HUES6 (cell line): ENCODE data around the gene ABCA4.

Experiments used
- H3K27ac ChIP-seq: 2 replicates; pipeline ENCODE4 v1.7.0; 2013; ENCODE audit warnings: low read depth, mild to moderate bottlenecking, low read length, inconsistent platforms
- H3K27me3 ChIP-seq: 2 replicates; pipeline ENCODE4 v1.6.1; 2013; ENCODE audit warnings: low read length; ENCODE audit not compliant: control insufficient read depth, insufficient read depth
- H3K36me3 ChIP-seq: 2 replicates; pipeline ENCODE4 v1.6.1; 2013; ENCODE audit warnings: low read length; ENCODE audit not compliant: control insufficient read depth, insufficient read depth
- H3K4me1 ChIP-seq: 2 replicates; pipeline ENCODE4 v1.6.1; 2013; ENCODE audit warnings: low read length; ENCODE audit not compliant: control insufficient read depth, insufficient read depth
- H3K4me3 ChIP-seq: 2 replicates; pipeline ENCODE4 v1.5.1; 2013; ENCODE audit warnings: low read depth, low read length
- H3K9ac ChIP-seq: one replicate; pipeline ENCODE4 v1.6.1; 2013; ENCODE audit warnings: mild to moderate bottlenecking, low read length
- H3K9me3 ChIP-seq: 2 replicates; pipeline ENCODE4 v1.6.1; 2013; ENCODE audit warnings: low read depth, low read length; ENCODE audit not compliant: control insufficient read depth, insufficient read depth

The ABCA4 gene

DNA sequence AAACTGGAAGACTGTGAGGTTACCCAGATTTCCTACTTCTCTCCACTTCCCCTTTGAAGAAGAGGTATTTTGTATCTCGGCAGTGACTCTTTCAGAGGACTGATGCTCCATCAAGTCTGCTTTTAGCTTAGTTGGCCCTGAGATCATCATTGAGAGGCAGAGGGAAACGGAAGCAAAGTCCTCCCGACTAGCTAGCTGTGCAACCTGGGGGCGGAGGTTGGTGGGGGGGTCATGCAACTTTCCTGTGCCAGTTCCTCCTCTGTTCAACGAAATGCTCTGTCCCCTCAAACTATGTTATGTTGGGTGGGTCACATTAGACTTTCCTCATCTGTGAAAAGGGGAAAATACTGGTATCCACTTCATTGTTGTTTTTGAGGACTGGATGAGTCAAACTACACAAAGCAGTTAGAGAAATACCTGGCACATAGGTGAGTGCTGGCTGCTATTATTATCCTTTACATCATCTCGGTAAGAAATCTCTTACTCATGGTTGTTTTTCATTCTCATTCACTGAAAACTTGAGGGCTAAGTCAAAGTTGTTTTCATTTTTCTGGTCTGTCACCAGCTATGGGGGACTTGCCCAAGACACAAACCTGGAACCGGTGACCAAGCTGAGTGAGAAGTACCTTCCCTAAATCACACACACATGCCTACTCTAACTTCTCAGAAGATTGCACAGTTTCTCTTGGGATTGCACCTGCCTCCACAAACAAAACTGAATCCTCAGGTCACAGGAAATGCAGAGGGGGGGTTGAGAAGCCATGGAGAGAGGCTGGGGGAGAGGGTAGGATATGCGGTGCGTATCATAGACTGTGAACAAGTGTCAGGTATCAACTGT, 83.3 kb downstream of the ABCA4 start:
- no peaks in the 10 kb centered on the region for H3K36me3 ChIP-seq
- H3K4me3 ChIP-seq: no peak overlapping the region
- no peak overlapping the region for H3K27ac ChIP-seq
- no peaks in the 10 kb centered on the region for H3K27me3 ChIP-seq
- H3K4me1 ChIP-seq: peaks cover 4% of the 10 kb centered on the region; the same call in 1 of the 2 replicates
- H3K9ac ChIP-seq: no peak overlapping the region
- H3K9me3 ChIP-seq: no peaks in the 10 kb centered on the region

DNA sequence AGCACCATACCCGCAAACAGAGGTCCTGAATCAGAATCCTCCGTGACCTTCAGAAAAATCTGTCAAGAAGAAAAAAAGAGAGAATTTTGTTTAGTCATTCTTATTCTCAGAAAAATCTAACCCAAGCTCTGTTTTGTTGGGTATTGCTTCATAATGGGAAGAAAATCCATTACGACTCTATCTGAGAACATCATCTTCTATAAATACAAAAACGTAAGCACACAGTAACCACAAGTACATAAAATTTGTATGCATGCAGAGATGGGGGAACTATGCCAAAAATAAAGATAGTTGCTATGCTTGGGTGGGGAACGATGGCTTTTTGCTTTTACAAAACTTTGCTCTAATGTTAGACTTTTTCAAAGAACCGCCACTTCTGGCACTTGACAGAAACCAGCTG, 84.2 kb downstream of the ABCA4 start:
- Histone ChIP-seq H3K36me3 (no peaks in the 10 kb centered on the region), H3K9ac (no peak overlapping the region), H3K4me1 (peaks cover 4% of the 10 kb centered on the region; the same call in 1 of the 2 replicates), H3K27me3 (no peaks in the 10 kb centered on the region), H3K9me3 (no peaks in the 10 kb centered on the region), H3K4me3 (no peak overlapping the region), H3K27ac (no peak overlapping the region)

DNA sequence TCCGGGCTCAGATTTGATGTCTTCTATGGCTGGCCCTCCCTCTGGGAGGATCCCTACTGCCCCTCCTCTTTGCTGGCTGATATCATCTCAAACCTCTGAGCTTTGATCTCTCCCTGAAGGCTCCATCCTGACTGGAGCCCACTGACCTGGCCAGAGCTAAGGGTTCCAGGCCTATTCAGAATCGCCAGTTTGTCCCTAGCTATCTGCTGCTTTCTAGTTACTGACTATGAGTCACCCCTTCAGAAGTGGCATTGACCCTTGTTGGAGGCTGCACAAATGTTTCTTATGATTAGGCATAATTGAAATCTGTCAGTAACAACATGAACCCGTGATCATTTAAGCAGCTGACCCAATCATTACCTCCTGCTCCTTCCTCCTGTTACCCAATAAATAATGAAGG, 87.1 kb downstream of the ABCA4 start:
- Histone ChIP-seq H3K36me3 (no peaks in the 10 kb centered on the region), H3K4me1 (no peaks in the 10 kb centered on the region)

DNA sequence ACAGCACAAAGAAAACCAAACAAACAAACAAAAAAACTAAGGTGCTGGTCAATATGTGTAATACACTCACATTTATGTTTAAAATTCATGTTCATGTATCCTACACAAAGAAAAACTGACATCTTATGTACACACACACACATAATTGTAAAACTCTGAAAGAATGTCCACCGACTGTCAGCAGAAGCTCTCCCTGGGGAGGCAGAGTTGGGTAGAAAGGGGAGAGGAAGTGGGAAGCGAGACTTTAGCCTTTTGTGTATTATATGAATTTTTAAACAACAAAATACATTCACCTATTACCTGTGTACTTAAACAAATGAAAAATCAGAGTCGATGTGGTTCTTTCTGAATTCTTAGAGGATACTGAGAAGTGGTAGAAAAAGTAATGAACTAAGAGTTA, 88.3 kb downstream of the ABCA4 start:
- H3K9me3 ChIP-seq: no peaks in the 10 kb centered on the region
- no peaks in the 10 kb centered on the region for H3K27me3 ChIP-seq
- no peaks in the 10 kb centered on the region for H3K36me3 ChIP-seq
- H3K4me1 ChIP-seq: no peaks in the 10 kb centered on the region
- H3K27ac ChIP-seq: no peak overlapping the region
- no peak overlapping the region for H3K4me3 ChIP-seq
- no peak overlapping the region for H3K9ac ChIP-seq

More for the DNA sequence above, 87.1 kb downstream of the ABCA4 start:
- H3K9ac ChIP-seq: no peak overlapping the region
- H3K4me3 ChIP-seq: no peak overlapping the region
- no peak overlapping the region for H3K27ac ChIP-seq
- no peaks in the 10 kb centered on the region for H3K27me3 ChIP-seq
- no peaks in the 10 kb centered on the region for H3K9me3 ChIP-seq

DNA sequence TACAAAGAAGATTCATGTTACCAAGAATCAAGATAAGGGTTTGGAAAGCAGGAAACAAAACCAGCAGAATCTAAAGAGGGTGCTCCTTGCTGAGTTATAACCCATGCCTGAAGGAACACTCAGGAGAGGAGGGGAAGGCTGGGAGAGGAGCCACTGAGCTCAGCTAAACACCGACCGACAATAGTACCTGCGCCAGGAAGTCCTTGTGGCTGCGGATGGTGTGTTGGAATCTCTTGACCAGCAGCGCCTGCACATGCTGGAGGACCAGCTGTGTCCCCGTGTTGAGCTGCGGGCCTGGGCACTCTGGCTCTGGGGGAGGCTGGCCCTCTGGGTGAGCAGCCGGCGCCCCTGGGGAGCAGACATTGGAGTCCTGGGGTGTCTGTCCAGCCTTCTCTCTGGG, 89.4 kb downstream of the ABCA4 start:
- H3K27me3 ChIP-seq: no peaks in the 10 kb centered on the region
- no peaks in the 10 kb centered on the region for H3K36me3 ChIP-seq
- no peak overlapping the region for H3K4me3 ChIP-seq
- H3K27ac ChIP-seq: no peak overlapping the region
- no peaks in the 10 kb centered on the region for H3K4me1 ChIP-seq
- no peaks in the 10 kb centered on the region for H3K9me3 ChIP-seq
- no peak overlapping the region for H3K9ac ChIP-seq

DNA sequence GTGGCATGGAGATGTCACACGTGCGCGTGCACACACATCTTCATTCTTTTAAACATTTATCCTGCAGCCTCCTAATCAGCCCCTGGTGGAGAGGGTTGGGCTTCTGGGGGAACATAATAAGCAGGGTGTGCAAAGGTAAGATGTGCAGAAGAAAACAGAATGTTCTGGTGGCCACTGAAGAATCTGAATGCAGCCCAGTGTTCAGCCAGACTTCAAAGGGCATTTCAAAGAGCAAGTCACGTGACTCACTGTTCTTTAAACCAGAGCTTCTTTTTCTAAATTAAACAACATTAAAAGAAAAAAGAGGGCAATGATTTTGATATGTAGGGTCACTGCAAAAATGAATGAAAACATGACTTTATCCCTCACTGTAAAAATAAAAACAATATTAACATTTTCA, 89.8 kb downstream of the ABCA4 start:
- Histone ChIP-seq H3K9ac (no peak overlapping the region), H3K9me3 (no peaks in the 10 kb centered on the region), H3K36me3 (no peaks in the 10 kb centered on the region), H3K27ac (no peak overlapping the region), H3K4me1 (no peaks in the 10 kb centered on the region), H3K4me3 (no peak overlapping the region), H3K27me3 (no peaks in the 10 kb centered on the region)

DNA sequence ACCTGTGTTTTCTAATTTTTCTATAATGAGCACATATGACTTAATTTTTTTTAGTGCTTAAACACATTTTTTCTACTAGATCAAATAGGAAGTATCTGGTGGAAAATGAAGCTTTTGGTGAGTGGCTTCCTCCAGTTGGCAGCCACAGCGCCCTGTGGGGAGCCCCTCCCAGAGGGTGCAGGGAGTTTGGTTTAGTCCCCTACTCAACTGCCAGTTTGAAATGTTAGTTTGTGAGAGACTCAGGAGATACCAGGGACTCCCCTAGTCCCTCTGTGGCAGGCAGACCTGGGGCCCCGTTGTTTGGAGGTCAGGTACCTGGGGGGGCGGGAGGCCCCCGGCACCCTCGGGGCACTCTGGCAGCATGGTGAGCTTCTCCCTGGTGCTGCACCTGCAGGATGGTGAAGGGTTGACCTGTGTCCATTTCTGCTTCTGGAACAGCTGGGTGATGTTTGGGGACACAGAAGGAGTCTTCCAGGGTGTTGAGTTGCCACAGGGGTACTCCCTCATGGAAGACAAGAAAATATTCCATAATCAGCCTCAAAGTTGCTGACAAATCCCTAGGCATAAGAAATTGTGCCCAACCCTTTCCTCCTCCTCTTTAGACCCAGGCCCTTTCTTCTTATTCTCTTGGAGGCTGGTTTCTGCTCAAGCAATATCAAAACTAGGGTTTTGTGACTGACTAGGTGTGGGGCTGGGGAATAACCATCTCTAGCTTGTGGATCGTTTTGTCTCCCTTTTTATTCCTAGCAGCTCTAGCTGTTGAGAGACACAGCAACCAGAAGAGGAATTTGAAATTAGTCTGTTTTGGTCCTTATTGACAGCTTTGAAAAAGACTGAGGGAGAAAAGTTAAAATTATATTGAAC, 91.6 kb downstream of the ABCA4 start:
- Histone ChIP-seq H3K4me1 (0 out of 2 replicates have a peak, but pooled peaks cover 3% of the 10 kb centered on the region), H3K9ac (no peak overlapping the region), H3K27ac (no peak overlapping the region), H3K4me3 (no peak overlapping the region), H3K9me3 (no peaks in the 10 kb centered on the region), H3K27me3 (no peaks in the 10 kb centered on the region), H3K36me3 (no peaks in the 10 kb centered on the region)

DNA sequence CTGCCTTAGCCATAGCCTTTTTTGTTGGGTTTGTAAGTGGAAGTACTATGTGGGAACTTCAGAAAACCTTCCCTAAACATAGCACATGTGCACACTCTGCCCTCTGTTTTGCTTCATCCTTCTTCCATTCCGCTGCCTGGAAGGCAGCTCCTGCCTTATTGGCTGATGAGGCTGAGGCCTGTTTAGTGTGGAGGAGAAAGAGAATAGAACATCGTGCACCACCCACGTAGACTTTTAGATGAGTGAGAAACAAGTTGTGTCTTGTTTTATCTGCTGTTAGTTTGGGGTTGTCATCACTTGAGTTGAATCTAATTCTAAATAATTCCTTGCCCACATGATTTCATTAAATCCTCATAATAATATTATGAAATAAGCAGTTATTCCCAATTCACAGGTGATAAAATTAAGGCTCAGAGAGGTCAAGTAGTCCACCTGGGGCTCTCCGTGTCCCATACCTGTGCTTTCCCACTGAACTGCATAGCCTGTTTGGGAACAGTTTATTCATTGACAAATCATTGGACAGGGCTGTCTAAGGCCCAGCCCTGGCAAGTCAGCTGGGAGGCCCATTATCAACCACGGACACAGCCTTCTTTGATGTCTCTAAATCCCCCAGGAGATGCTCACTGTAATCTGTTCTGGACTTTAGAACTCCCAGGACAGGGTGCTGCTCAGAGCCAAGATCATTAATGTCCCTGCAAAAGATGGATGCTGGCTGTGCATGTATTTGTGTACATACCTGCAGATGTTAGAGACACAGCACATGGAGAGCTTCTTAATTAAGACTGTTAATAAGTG, 93.0 kb downstream of the ABCA4 start:
- H3K9ac ChIP-seq: no peak overlapping the region
- no peak overlapping the region for H3K27ac ChIP-seq
- H3K4me1 ChIP-seq: 0 out of 2 replicates have a peak, but pooled peaks cover 3% of the 10 kb centered on the region
- H3K36me3 ChIP-seq: no peaks in the 10 kb centered on the region
- no peak overlapping the region for H3K4me3 ChIP-seq
- no peaks in the 10 kb centered on the region for H3K9me3 ChIP-seq
- no peaks in the 10 kb centered on the region for H3K27me3 ChIP-seq

DNA sequence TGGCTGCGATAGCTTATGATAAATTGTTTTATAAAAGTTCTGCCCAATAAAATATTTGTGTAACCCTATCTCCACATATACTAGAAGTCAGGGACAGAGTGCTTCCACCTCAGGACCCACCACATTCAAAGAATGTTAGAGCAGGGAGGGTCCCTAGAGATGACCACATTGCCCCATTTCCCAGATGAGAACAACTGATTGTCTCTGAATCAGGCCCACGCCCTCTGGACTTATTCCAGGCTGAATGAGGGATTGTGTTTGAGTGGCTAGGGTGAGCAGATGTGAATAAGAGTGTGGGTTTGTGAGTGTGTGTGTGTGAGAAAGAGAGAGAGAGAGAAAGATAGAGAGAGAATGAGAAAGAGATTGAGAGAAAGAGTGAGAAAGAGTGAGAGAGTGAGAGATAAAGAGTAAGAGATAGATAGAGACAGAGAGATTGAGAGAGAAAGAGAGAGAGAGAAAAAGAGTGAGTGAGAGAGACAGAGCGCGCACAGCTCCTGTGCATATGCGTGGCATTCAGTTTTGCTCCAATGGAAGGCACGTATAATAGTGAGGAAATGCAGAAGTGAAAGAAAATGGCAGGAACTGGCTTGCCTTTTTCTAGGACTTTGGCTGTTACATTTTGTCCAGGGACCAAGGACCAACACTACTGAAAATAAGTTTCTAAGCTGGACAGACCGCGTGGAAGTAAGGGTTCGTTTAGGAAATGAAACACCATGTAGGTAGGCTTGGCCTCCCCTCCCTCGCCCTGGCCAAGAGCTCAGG, 94.1 kb downstream of the ABCA4 start:
- H3K27ac ChIP-seq: no peak overlapping the region
- no peaks in the 10 kb centered on the region for H3K9me3 ChIP-seq
- 0 out of 2 replicates have a peak, but pooled peaks cover 3% of the 10 kb centered on the region for H3K4me1 ChIP-seq
- H3K9ac ChIP-seq: no peak overlapping the region
- H3K27me3 ChIP-seq: no peaks in the 10 kb centered on the region
- no peaks in the 10 kb centered on the region for H3K36me3 ChIP-seq
- no peak overlapping the region for H3K4me3 ChIP-seq
